Stimulated activated naive CD8-positive, alpha-beta T cell treated with anti-CD3 and anti-CD28 coated beads, Interleukin-15, Interleukin-2, amounts not matched to agents 100 ng/mL and 50 ng/mL, for 24 hours (primary cell): ENCODE results near the gene SH3YL1.

ENCODE experiments used
- H3K27ac Mint-ChIP-seq: one replicate; pipeline ENCODE4 v1.8.0; 2021; ENCODE audit warnings: mild to moderate bottlenecking, mixed read lengths
- H3K27me3 Mint-ChIP-seq: one replicate; pipeline ENCODE4 v1.8.0; 2021; ENCODE audit warnings: mixed read lengths
- H3K36me3 Mint-ChIP-seq: one replicate; pipeline ENCODE4 v1.8.0; 2021; ENCODE audit warnings: low read depth, mixed read lengths
- H3K4me1 Mint-ChIP-seq: one replicate; pipeline ENCODE4 v1.8.0; 2021; ENCODE audit warnings: low read depth, mixed read lengths
- H3K4me3 Mint-ChIP-seq: one replicate; pipeline ENCODE4 v1.8.0; 2021; ENCODE audit warnings: mild to moderate bottlenecking, mixed read lengths
- H3K9me3 Mint-ChIP-seq: one replicate; pipeline ENCODE4 v1.8.0; 2021; ENCODE audit warnings: mixed read lengths

SH3YL1 gene

DNA sequence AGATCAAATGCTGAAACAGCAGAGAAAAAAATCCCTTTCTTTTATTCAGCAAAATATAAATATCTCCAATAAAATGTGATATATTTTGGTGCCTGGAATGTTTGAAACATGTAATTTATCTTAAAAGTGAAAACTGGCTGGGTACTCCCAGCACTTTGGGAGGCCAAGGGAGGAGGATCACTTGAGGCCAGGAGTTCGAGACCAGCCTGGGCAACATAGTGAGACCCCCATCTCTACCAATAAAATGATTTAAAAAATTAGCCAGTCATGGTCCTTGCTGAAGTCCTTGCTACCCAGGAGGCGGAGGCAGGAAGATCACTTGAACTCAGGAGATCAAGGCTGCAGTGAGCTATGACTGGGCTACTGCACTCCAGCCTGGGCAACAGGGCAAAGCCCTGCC lies 8.6 kb downstream of the SH3YL1 start:
- H3K36me3 Mint-ChIP-seq, result peaks cover 28% of the 10 kb centered on the region
- H3K9me3 Mint-ChIP-seq, result peaks cover 21% of the 10 kb centered on the region
- no peaks in the 10 kb centered on the region for H3K4me1 Mint-ChIP-seq
- H3K4me3 Mint-ChIP-seq, result no peak overlapping the region
- no peak overlapping the region for H3K27ac Mint-ChIP-seq
- H3K27me3 Mint-ChIP-seq, result no peaks in the 10 kb centered on the region

DNA sequence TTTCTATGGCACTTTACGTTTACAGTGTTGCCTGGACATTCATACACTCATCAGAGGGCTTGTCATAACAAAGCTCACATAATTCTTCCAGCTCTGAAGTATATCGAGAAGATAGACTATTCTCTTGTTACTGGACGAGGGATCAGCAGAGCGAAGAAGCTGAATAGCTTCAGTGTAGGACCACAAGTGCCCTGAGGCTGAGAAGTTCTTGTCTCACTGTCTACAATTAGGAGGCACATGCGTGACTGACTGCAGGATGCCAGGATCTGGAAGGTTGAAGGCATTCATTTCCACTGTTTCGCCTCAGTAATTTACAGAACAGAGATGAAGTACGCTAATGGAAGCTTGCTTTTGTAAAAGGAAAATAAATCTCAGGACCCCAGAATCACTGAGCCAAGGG lies 9.6 kb downstream of the SH3YL1 start:
- peaks cover 18% of the 10 kb centered on the region for H3K9me3 Mint-ChIP-seq
- H3K4me1 Mint-ChIP-seq, result no peaks in the 10 kb centered on the region
- H3K27ac Mint-ChIP-seq, result no peak overlapping the region
- H3K36me3 Mint-ChIP-seq, result peaks cover 26% of the 10 kb centered on the region
- H3K27me3 Mint-ChIP-seq, result no peaks in the 10 kb centered on the region
- no peak overlapping the region for H3K4me3 Mint-ChIP-seq

DNA sequence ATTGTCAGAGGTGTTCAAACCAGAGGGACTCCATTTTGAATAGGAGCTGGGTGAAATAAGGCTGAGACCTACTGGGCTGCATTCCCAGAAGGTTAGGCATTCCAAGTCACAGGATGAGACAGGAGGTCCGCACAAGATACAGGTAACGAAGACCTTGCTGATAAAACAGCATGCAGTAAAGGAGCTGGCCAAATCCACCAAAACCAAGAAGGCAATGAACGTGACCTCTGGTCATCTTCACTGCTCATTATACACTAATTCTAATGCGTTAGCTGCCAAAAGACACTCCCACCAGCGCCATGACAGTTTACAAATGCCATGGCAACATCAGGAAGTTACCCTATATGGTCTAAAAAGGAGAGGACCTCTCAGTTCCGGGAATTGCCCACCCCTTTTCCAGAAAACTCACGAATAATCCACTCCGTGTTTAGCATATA lies 10.6 kb downstream of the SH3YL1 start:
- H3K36me3 Mint-ChIP-seq, result peaks cover 20% of the 10 kb centered on the region

DNA sequence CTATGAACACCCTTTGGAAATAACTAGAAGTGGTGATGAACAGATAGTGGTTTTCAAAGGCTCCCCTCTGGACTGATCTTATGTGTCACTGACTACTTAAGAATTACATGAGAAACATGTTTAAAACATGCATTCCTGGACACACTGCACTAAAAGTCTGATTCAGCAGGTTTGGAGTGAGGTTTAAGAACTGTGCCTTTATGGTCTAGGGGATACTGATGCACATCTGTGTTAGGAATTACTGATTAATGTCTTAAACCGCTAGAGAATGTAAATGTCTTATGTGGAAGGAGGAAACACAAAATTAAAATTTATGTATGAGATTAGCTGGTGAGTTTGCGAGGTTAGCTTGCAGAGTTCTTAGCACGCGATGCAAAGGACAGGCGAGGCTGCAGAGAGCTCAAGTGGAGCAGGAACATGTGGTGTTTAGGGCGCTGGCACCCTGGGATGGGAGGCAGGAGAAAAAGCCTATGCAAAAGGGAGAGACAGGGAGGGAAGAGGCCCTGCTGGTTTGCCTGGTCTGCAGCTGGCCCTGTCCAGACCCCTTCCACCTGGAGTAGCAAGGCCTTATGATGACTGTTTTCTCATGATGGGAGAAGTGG lies 11.7 kb downstream of the SH3YL1 start:
- Mint-ChIP-seq H3K4me3 (no peak overlapping the region), H3K9me3 (no peaks in the 10 kb centered on the region), H3K27ac (no peak overlapping the region), H3K27me3 (no peaks in the 10 kb centered on the region), H3K4me1 (no peaks in the 10 kb centered on the region), H3K36me3 (peaks cover 17% of the 10 kb centered on the region)

More for the DNA sequence above, 10.6 kb downstream of the SH3YL1 start:
- Mint-ChIP-seq H3K4me1 (no peaks in the 10 kb centered on the region), H3K4me3 (no peak overlapping the region), H3K27ac (no peak overlapping the region), H3K27me3 (no peaks in the 10 kb centered on the region), H3K9me3 (peaks cover 8% of the 10 kb centered on the region)

DNA sequence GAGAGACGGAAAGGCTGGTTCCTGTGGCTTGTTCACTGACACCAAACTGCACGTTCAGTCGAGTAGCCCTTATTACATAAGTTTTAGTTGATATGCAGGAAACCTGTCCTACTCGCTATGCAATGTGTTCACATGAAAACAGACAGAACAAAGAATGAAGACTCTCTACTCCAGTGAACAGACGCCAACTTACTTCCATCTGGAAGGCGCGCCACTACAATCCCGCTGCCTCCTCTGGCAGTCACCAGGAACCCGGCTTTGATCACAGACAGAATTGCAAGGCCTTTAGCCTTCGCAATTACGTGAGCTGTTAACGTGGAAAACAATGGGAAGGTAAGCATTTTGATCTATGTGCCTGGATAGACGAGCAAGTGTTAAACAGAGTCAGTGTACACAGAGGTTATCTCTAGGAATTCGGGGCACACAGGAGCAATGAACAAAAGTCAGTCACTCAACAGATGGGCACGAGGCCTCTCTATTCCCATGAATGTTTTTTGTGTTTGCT lies 14.2 kb downstream of the SH3YL1 start:
- Mint-ChIP-seq H3K36me3 (peaks cover 26% of the 10 kb centered on the region), H3K9me3 (no peaks in the 10 kb centered on the region), H3K27me3 (no peaks in the 10 kb centered on the region), H3K27ac (no peak overlapping the region), H3K4me3 (no peak overlapping the region), H3K4me1 (no peaks in the 10 kb centered on the region)

DNA sequence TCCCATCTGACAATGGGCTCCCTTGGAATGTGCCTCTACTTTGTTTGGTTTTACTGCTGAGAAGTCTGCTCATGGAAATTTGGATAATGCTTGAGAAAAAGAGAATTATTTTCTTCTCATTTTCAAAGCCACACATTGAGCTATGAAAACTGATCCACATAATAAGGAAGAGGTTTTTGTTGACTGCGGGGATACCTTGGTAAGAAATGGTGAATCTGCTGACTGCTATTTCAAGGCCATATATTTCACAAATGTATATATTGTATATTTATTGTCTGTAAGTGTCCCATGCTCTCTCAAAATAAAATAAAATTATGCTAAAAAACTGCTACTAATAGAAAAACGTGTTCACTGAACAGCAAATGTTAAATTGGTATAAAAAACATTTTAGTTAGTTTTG lies 15.1 kb downstream of the SH3YL1 start:
- Mint-ChIP-seq H3K4me1 (no peaks in the 10 kb centered on the region), H3K27ac (no peak overlapping the region), H3K4me3 (no peak overlapping the region), H3K36me3 (peaks cover 34% of the 10 kb centered on the region), H3K27me3 (no peaks in the 10 kb centered on the region), H3K9me3 (no peaks in the 10 kb centered on the region)

DNA sequence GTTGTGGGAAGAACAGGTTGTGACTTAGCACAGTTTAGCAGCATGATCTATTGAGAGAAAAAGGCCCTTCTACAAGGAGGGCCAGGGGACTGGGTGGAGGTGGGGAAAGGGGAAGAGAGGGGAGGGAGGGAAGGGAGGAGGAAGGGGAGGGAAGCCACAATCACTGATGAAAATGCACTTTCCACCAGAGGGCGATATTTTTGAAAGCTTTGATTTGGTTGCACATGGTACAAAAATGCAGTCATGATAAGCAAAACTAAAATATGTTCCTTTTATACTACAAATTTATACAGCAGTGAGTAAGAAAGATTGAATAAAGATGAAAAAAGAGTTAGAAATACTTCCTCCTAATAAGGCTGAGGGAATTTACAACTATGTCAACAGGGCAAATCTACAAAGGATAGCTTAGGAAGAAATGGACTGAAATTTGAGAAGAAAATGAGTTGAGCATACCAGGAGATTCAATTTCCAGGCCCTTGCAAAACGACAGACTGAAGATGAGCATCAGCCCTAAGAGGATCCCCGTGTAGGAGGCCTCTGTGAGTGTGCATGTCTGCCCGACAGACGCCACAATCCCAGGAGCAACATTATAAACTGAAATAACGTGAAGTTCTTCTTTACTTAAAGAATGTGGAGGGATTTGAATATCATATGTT lies 17.2 kb downstream of the SH3YL1 start:
- H3K36me3 Mint-ChIP-seq, result peaks cover 49% of the 10 kb centered on the region
- no peak overlapping the region for H3K27ac Mint-ChIP-seq
- H3K4me1 Mint-ChIP-seq, result no peaks in the 10 kb centered on the region
- peaks cover 4% of the 10 kb centered on the region for H3K9me3 Mint-ChIP-seq
- H3K27me3 Mint-ChIP-seq, result no peaks in the 10 kb centered on the region
- no peak overlapping the region for H3K4me3 Mint-ChIP-seq

DNA sequence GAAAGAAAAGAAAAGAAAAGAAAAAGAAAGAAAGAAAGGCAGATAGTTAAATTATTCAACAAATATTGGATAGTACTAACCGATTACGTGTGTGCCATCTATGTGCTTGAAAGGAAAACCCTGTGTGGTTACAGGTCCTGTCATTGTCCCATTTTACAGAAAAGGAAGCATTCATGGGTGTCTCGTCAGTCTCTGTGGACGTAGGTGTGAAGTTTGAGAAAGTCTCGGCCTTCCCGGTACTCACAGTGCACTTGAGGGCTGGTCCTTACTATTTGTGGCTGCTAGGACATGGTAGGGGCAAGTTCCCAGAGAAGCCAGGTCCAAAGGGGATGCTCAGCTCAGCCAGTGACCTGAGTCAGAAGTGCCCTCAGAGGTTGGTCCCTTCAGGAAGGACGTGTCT lies 19.3 kb downstream of the SH3YL1 start:
- Mint-ChIP-seq H3K27ac (no peak overlapping the region), H3K36me3 (peaks cover 61% of the 10 kb centered on the region), H3K4me3 (no peak overlapping the region), H3K9me3 (peaks cover 4% of the 10 kb centered on the region), H3K4me1 (no peaks in the 10 kb centered on the region), H3K27me3 (no peaks in the 10 kb centered on the region)

DNA sequence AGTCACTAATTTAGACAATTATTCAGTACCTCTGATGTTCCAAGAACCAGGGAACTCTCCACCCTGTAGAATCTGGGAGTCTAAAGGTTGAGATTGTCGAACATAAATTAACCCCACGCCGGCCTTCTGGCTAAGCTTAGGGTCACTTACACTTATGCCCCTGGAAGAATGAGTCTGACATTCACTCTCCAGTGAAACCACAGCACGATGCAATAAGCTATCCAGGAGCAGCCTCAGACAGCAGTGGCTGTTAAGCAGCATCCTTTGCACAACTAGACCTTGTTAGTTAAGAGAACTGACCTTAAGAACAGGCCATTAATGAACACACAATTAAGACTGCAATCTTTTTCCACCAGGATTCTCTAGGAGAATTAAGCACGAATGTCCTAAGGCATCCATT lies 25.0 kb downstream of the SH3YL1 start:
- Mint-ChIP-seq H3K27me3 (no peaks in the 10 kb centered on the region), H3K4me1 (no peaks in the 10 kb centered on the region), H3K4me3 (no peak overlapping the region), H3K27ac (no peak overlapping the region), H3K9me3 (peaks cover 4% of the 10 kb centered on the region), H3K36me3 (peaks cover 47% of the 10 kb centered on the region)

DNA sequence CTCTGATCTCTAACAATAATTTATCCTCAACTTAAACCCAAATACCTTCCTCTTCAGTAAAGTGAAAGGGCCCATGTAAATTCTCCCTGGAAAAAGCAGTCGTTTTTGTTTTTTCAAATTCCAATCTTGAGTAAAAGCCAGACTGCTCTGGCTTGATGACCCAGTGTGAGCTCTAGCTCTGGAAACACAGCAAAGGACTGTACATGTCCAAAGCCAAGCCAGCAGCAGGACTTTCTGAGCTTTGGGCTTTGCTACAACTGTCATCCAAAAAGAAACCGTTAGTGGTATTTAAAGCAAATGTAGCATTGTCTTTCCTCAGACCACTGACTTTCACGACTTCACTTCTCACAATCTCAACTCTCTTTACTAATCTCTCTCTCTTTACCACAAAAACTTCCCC lies 25.4 kb downstream of the SH3YL1 start:
- Mint-ChIP-seq H3K27me3 (no peaks in the 10 kb centered on the region), H3K4me3 (no peak overlapping the region), H3K9me3 (peaks cover 4% of the 10 kb centered on the region), H3K36me3 (peaks cover 47% of the 10 kb centered on the region), H3K4me1 (no peaks in the 10 kb centered on the region), H3K27ac (no peak overlapping the region)

DNA sequence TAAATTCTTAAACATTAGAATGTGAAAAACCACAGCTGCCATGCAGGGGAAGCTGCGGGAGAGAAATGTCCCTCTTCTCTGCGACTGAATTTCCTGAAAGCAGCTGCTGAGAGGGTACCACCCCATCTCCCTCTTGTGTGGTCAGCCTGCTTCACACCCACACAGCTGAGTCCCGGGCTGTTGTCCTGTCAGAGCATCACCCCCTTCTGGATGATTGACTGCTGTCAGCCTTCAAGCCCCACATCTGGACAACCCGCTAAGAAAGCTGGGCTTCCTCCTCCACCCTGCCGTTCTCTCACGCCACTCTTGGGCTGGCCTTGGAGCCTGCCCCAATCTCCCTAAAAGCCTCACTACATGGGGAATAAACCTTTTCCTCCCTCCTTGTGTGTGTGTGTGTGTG lies 26.0 kb downstream of the SH3YL1 start:
- H3K27me3 Mint-ChIP-seq, result no peaks in the 10 kb centered on the region
- peaks cover 42% of the 10 kb centered on the region for H3K36me3 Mint-ChIP-seq
- no peaks in the 10 kb centered on the region for H3K4me1 Mint-ChIP-seq
- H3K27ac Mint-ChIP-seq, result no peak overlapping the region
- H3K4me3 Mint-ChIP-seq, result no peak overlapping the region
- peaks cover 4% of the 10 kb centered on the region for H3K9me3 Mint-ChIP-seq

DNA sequence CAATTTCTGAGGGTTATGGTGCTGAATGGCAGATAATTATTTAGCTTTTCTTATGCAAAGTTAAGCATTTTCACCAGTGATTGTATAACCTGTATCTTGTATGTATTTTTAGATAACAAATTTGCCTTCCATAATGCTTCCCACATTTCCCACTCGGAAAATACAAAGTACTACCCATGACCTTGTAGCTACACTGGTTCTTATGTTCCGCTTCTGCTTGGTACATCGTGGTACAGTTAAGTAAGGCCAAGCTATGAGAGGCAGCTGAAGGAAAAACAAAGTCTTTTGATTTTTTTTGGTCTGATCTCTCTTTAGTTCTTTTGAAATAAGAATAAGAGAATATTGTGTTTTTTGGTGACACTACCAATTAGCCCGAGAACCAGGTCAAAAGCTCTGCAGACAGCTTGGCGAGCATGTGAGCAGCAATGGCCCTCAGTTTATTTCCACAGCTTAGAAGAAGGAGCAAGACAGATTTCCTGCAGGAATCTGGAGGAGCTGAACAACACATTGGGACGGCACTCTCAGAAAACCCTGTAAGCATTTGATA lies 26.8 kb downstream of the SH3YL1 start:
- H3K4me1 Mint-ChIP-seq, result no peaks in the 10 kb centered on the region
- H3K9me3 Mint-ChIP-seq, result no peaks in the 10 kb centered on the region
- H3K36me3 Mint-ChIP-seq, result peaks cover 39% of the 10 kb centered on the region
- H3K4me3 Mint-ChIP-seq, result no peak overlapping the region
- no peaks in the 10 kb centered on the region for H3K27me3 Mint-ChIP-seq
- no peak overlapping the region for H3K27ac Mint-ChIP-seq

DNA sequence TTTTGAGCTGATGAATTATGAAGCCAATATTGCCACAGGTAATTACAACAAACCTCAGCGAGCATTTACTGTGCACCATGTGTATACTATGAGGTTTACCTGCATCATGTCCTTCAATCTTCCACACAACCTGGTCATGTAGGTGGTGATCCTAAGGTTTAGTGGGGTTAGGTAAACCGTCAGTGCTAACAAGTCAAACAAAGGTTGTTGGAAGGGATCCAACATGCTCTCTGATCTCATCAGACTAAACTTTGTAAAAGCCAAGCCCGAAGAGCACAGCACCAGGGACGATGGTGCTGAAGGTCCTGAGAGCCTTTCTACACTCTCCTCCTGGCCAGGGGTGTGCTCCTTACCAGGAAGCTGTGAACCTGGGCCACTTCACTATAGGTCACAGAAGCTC lies 29.4 kb downstream of the SH3YL1 start:
- no peaks in the 10 kb centered on the region for H3K27me3 Mint-ChIP-seq
- no peak overlapping the region for H3K27ac Mint-ChIP-seq
- no peaks in the 10 kb centered on the region for H3K4me1 Mint-ChIP-seq
- H3K9me3 Mint-ChIP-seq, result no peaks in the 10 kb centered on the region
- no peak overlapping the region for H3K4me3 Mint-ChIP-seq
- peaks cover 29% of the 10 kb centered on the region for H3K36me3 Mint-ChIP-seq

DNA sequence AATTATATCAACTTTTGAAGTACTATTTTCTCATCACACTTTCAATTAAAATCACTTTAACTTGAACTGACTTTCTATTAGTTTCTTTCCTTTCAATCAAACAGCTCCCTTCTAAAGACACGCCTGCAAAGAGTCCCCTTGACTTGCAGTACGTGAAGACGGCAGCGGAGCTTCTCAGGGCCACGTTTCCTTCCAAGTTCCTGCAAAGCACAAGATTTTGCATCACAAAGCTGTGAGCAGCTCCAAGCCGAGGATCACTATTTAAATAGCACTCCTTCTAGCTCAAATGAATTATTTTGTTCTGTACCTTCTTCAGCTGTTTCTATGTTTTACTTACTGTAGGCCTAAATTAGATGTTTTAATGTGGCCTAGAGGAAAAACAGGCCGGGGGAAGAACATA lies 30.8 kb downstream of the SH3YL1 start:
- peaks cover 30% of the 10 kb centered on the region for H3K36me3 Mint-ChIP-seq
- no peak overlapping the region for H3K4me3 Mint-ChIP-seq
- no peak overlapping the region for H3K27ac Mint-ChIP-seq
- no peaks in the 10 kb centered on the region for H3K9me3 Mint-ChIP-seq
- H3K4me1 Mint-ChIP-seq, result peaks cover under 1% of the 10 kb centered on the region
- H3K27me3 Mint-ChIP-seq, result no peaks in the 10 kb centered on the region

DNA sequence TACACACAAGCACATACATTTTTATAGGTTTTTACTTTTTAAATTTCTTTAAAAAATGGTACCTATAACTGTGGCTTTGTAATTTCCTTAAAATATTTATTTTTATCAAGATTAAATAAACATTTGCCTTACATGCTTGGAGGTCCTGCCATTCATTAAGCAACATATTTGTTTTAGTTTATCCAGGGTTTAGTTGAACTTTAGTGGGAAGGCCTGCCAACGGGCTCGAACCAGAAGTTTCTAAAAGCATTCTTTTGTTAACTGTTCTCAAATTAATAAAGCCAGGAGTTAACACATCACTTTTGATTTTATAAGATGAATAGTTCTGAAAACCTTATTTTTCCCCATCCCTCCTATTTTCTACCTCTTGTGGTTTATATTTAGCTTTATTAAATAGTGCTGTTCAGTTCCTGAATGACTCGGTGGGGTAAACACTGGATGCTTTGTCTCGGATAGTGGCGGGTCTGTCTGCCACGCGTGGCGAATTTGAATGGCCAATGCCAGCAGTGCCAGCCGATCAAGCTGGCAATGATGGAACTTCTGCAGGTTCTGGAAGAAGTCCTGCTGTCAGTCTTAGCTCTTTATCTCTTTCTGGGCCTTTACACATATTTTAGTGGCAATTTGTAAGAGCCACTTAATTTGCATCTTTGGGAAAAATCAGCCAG lies 32.2 kb downstream of the SH3YL1 start:
- Mint-ChIP-seq H3K9me3 (no peaks in the 10 kb centered on the region), H3K4me1 (peaks cover 8% of the 10 kb centered on the region), H3K36me3 (peaks cover 42% of the 10 kb centered on the region), H3K27me3 (no peaks in the 10 kb centered on the region), H3K4me3 (no peak overlapping the region), H3K27ac (no peak overlapping the region)
